HG03457 (cell line): ENCODE results near the gene CCL24.
"Not testable (repeated sequence)": the region's sequence is repeated elsewhere in the genome, so short reads cannot be mapped to it uniquely, and the experiment has no call there.

Experiments used
- ATAC-seq: cut with Tn5 transposase; IDR thresholded peaks from one replicate; pipeline ENCODE4 v1.9.1; 2021; ENCODE audit warnings: moderate number of reproducible peaks; ENCODE audit not compliant: unreplicated experiment

The CCL24 gene

DNA sequence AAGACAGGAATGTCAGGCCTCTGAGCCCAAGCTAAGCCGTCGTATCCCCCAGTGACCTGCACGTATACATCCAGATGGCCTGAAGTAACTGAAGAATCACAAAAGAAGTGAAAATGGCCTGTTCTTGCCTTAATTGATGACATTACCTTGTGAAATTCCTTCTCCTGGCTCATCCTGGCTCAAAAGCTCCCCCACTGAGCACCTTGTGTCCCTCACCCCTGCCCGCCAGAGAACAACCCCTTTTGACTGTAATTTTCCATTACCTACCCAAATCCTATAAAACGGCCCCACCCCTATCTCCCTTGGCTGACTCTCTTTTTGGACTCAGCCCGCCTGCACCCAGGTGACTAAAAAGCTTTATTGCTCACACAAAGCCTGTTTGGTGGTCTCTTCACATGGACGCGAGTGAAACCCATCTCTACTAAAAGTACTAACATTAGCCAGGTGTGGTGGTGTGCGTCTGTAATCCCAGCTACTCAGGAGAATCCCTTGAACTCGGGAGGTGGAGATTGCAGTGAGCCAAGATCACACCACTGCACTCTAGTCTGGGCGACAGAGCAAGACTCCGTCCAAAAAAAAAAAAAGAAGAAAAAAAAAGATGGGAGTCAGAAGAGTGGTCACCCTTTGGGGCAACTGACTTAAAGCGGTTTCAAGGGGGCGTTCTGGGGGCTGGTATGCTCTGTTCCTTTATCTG lies 25.3 kb downstream of the CCL24 start:
- ATAC-seq, result not testable (repeated sequence)

- ATAC-seq, result not testable (repeated sequence)
These were observed 30.5 kb downstream of the CCL24 start for GRCh38 chr7:75783058-75783457.

DNA sequence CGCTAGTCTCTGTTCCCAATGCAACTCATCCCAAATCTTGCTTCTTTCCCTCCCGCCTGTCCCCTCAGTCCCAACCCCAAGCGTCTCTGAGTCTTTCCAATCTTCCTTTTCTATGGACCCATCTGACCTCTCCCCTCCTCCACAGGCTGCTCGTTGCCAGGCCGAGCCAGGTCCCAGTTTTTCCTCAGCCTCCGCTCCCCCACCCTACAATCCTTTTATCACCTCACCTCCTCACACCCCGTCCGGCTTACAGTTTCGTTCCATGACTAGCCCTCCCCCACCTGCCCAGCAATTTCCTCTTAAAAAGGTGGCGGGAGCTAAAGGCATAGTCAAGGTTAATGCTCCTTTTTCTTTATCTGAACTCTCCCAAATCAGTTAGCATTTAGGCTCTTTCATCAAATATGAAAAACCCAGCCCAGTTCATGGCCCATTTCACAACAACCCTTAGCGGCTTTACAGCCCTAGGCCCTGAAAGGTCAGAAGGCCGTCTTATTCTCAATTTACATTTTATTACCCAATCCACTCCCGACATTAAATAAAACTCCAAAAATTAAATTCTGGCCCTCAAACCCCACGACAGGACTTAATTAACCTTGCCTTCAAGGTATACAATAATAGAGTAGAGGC lies 32.8 kb downstream of the CCL24 start:
- ATAC-seq, result not testable (repeated sequence)

DNA sequence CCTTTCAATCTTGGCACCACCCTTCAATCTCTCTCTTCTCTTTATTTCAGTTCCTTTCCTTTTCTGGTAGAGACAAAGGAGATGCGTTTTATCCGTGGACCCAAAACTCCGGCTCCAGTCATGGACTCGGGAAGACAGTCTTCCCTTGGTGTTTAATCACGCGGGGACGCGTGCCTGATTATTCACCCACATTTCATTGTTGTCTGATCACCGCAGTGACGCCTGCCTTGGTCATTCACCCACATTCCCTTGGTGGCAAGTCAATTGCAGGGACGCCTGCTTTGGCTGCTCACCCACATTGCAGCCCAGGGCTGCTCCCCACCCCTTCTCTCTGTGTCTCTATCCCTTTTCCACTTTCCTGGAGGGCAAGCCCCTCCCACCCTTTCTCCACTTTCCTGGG lies 34.1 kb downstream of the CCL24 start:
- ATAC-seq, result not testable (repeated sequence)

DNA sequence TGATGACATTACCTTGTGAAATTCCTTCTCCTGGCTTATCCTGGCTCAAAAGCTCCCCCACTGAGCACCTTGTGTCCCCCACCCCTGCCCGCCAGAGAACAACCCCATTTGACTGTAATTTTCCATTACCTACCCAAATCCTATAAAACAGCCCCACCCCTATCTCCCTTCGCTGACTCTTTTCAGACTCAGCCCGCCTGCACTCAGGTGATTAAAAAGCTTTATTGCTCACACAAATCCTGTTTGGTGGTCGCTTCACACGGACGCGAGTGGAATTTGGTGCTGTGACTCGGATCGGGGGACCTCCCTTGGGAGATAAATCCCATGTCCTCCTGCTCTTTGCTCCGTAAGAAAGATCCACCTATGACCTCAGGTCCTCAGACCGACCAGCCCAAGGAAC lies 34.6 kb downstream of the CCL24 start:
- not testable (repeated sequence) for ATAC-seq

DNA sequence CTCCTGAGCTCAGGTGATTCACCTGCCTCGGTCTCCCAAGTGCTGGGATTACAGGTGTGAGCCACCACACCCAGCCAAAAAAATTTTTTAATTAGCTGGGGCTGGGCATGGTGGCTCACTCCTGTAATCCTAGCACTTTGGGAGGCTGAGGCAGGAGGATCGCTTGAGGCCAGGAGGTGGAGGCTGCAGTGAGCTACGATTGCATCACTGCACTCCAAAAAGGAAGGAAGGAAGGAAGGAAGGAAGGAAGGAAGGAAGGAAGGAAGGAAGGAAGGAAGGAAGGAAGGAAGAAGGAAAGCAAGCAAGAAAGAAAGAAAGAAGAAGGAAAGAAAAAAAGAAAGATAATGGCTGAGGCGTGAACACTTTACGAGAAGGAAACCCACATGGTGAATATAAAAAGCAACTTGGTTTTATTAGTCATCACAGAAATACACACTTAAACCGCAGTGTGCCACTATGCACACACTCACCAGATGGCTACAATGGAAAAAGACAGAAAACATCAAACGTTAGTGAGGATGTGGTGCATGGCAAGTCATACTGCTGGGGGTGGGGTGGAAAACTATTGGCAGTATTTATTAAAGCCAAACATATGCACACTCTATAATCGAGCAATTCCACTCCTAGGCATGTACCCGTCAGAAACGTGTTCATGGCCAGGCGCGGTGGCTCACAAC lies 37.2 kb downstream of the CCL24 start:
- no peak for ATAC-seq

- not testable (repeated sequence) for ATAC-seq
These were observed 39.6 kb downstream of the CCL24 start for GRCh38 chr7:75773958-75774357.

DNA sequence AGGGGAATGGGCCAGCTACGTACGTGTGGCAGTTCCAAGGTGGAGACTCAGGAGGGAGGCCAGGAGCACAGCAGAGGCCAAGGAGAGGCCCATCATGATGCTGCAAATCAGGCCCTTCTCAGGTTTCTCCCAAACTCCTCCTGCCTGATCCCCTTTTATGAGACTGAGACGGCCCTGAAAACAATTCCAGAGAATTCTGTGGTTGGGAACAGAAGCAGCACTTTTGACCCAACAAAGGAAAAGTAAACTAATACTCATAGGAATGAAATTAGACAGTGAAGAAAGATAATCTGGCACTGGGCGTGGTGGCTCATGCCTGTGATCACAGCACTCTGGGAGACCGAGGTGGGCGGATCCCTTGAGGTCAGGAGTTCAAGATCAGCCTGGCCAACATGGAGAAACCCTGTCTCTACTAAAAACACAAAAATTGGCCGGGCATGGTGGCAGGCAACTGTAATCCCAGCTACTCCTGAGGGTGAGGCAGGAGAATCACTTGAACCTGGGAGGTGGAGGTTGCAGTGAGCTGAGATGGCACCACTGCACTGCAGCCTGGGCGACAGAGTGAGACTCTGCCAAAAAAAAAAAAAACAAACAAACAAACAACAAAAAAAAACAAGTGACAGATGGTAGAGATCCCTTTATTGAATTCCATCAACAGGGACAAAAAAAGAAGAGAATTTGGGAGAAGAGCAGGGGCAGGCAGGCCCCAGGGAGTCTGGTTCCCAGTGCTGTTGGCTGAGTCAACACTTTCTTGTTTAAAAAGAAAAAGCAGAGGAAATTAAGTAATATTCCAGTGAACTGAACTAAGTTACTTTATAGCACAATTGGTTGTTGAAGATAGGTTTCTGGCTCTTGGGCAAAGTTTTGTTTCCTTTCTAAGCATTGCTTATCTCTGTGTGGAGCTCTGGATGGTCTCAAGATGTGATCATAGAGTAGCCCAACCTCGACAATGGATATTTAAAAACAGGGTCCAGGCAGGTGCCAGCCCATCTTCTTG lies 41.2 kb downstream of the CCL24 start, which contains the start of gene CCL26:
CCL26 (minus strand) TSS at position 131 of the 997 bp plus-strand sequence; CDS start at position 96, 35 bp downstream.
- ATAC-seq, result no peak

- ATAC-seq, result no peak
These were observed 42.4 kb downstream of the CCL24 start for GRCh38 chr7:75771224-75771623.

DNA sequence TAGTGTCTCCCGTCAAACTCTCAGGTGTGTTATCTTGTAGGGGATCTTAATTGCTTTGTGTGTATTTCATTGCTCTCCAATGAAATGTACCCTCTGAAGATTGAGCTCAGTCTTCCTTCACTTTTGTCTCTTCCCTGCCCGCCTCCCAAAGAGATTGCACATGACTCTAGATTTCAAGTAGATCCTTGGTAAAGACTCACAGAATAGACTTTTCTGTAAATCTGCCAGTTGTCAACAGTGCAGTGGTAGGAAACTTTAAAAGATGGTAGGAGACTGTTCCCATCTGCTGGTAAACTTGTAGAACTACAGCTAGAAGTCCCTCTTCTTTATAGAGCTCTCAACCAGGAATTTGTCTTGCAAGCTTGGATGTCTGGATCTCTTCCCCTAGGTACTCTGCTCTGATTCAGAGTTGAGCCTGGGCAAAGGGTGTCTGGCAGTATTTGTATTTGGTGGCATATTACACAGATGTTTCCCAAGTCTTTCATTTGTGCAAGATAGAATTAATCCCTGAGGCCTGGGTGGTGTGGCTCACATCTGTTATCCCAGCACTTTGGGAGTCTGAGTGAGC lies 51.2 kb downstream of the CCL24 start:
- no peak for ATAC-seq

DNA sequence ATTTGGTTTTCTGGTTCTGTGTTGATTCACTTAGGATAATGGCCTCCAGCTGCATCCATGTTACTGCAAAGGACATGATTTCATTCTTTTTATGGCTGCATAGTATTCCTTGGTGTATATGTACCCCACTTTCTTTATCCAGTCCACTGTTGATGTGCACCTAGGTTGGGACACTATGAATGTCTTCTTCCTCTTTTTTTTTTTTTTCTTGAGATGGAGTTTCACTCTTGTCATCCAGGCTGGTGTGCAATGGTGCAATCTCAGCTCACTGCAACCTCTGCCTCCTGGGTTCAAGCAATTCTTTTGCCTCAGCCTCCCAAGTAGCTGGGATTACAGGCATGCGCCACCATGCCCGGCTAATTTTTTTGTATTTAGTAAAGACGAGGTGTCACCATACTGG lies 51.8 kb downstream of the CCL24 start:
- ATAC-seq, result not testable (repeated sequence)
